Measurements from ENCODE around the gene PEAK1.

The PEAK1 gene

DNA sequence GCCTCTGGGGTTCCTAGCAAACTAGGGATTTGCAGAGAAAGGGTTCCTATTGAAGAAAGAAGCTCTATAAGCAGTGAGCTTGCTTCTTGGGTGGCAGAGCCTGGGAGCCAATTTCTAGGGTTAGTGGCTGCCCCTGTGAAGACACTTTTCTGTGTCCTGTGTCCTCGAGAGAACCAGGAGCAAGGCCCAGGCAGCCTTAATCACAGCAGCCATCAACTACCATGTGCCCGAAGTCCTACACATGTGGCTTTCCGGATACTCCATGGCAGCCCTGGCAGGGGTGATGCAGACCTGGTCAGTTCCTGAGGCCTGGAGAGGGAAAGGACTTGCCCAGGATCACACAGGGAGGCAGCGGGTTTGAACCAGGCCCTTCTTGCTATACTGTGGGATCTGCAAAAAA lies 321.3 kb downstream of the PEAK1 start:
- DNase-seq (ENCODE audit: low read depth) = no peak
- H3K4me3 ChIP-seq (ENCODE audit: control insufficient read depth, low read depth, low read length) = no peak overlapping the region
- TF ChIP-seq CTCF (conservative IDR thresholded peaks at IDR 0.05; ENCODE audit: control insufficient read depth, insufficient read depth, low read depth, low read length) = no peak

- H3K4me3 ChIP-seq (ENCODE audit: control insufficient read depth, low read depth, low read length) = no peak overlapping the region
- DNase-seq (ENCODE audit: low read depth) = no peak
- TF ChIP-seq CTCF (conservative IDR thresholded peaks at IDR 0.05; ENCODE audit: control insufficient read depth, insufficient read depth, low read depth, low read length) = no peak
Observed at GRCh38 chr15:77097921-77098320, 322.0 kb downstream of the PEAK1 start.

DNA sequence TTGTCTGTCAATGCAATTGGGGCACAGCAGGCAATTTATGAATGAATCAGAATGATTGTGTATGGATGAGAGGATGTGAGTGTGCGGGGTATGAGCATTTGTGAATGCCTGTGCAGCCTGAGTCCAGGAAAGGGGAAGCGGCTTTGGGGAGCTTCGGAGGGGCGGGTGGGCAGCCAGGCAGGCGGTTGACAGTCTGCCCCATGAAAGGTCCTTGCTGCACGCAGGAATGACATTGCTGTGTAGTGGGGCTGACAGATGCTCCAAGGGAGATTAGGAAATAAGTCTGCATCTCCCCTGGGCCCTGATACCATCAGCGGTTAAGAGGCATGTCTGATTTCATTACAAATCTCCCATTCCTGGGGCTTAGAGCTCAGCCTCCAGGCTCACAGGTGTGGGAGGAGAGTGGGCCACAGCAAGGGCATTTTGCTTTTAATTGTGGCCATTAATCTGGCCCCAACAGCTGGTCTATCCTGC lies 322.6 kb downstream of the PEAK1 start:
- no peak for DNase-seq (ENCODE audit: low read depth)
- H3K4me3 ChIP-seq (ENCODE audit: control insufficient read depth, low read depth, low read length) = no peak overlapping the region
- no peak for TF ChIP-seq CTCF (conservative IDR thresholded peaks at IDR 0.05; ENCODE audit: control insufficient read depth, insufficient read depth, low read depth, low read length)

GRCh38 chr15:77096541-77096940 lies 323.4 kb downstream of the PEAK1 start:
- H3K4me3 ChIP-seq (ENCODE audit: control insufficient read depth, low read depth, low read length) = no peak overlapping the region
- TF ChIP-seq CTCF (conservative IDR thresholded peaks at IDR 0.05; ENCODE audit: control insufficient read depth, insufficient read depth, low read depth, low read length) = no peak
- DNase-seq (ENCODE audit: low read depth) = no peak

- H3K4me3 ChIP-seq (ENCODE audit: control insufficient read depth, low read depth, low read length) = no peak overlapping the region
- TF ChIP-seq CTCF (conservative IDR thresholded peaks at IDR 0.05; ENCODE audit: control insufficient read depth, insufficient read depth, low read depth, low read length) = no peak
- DNase-seq (ENCODE audit: low read depth) = no peak
Observed at GRCh38 chr15:77096138-77096537, 323.8 kb downstream of the PEAK1 start.

DNA sequence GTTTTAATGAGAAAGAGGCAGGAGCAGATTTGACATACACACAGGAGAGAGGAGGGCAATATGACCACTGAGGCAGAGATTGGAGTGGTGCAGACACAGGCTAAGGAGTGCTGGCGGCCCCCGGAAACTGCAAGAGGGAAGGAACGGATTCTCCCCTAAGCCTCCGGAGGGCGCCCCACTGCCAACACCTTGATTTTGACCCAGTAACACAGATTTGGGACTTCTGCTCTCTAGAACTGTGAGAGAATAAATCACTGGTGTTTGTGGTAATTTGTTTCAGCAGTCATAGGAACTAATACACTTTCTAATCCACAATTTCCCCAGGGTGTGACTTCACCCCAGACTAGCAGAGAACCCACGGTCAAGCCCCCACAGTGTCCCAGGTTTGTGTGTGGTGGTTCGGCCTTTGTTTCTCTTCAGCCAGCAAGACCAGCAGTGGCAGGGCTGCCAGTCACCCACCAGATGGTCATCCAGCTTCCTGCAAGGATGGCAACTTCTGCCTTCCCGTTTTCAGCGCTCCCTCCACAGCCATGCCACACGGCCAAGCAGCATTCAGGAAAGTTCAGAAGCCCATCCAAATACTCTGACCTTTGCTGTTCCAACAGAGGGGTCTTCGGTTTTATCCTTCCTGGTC lies 325.4 kb downstream of the PEAK1 start:
- no peak for DNase-seq (ENCODE audit: low read depth)
- no peak overlapping the region for H3K4me3 ChIP-seq (ENCODE audit: control insufficient read depth, low read depth, low read length)
- peak; percentile 36 for TF ChIP-seq CTCF (conservative IDR thresholded peaks at IDR 0.05; ENCODE audit: control insufficient read depth, insufficient read depth, low read depth, low read length)

- DNase-seq (ENCODE audit: low read depth) = no peak
- no peak overlapping the region for H3K4me3 ChIP-seq (ENCODE audit: control insufficient read depth, low read depth, low read length)
- no peak for TF ChIP-seq CTCF (conservative IDR thresholded peaks at IDR 0.05; ENCODE audit: control insufficient read depth, insufficient read depth, low read depth, low read length)
Observed at GRCh38 chr15:77093436-77093835, 326.5 kb downstream of the PEAK1 start.
